ENCODE data around the gene KRT15.

- TF ChIP-seq CTCF (IDR thresholded peaks at IDR 0.05) (no peak), POLR2AphosphoS5 (IDR thresholded peaks at IDR 0.05) (no peak)
Measured at GRCh38 chr17:41468346-41468745, 50.3 kb downstream of the KRT15 start.
